Coronary artery (tissue), 2 donors: ENCODE results near the gene NTN3.

Source experiments
- DNase-seq: peaks from one replicate; pipeline ENCODE4 v3.0.0-alpha.2; 2017; ENCODE audit warnings: low spot score
- H3K27ac ChIP-seq, 2 donors: fragments of 200-600 bp; sonication (generic); one replicate each; pipeline ENCODE4 v1.5.1; 2016 to 2019
- H3K4me3 ChIP-seq: fragments of 200-600 bp; sonication (generic); 2 replicates; pipeline ENCODE4 v1.5.1; 2016; ENCODE audit warnings: mild to moderate bottlenecking, moderate library complexity
- TF ChIP-seq, protein P1 (sequence below): fragments of 200-600 bp; sonication (generic); IDR thresholded peaks from one replicate; pipeline ENCODE4 v1.5.1; 2019; ENCODE audit warnings: antibody characterized with exemption

The NTN3 gene

DNA sequence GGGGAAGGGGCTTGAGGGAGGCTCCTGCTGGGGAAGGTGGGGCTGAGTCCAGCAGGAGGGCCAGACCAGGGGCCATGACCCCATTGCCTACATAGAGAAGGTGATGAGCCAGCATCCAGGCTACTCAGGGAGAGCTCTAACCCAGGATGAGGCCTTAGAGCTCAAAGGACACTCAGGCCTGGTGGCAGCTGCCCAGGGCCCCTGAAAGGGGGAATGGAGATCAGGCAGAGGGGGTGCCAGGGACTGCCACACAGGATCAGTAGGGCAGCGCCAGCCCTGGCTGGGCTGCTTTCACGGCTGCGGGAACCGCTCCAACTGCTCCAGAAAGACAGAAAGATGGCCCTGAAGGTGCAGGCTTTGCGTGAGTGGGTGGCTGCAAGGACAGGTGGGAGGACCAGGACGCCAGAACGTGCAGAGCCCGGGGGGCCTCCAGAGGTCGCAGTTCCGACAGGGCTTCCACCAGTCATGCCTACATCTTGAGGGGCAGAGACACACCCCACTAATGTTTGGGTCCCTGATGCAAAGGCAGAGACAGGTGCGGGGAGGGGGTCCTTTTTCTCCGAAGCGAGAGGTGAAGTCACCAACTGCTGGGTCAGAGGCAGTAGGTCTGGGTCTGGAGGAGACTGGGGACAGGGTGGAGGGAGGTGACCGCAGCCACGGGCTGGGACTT lies 41.8 kb downstream of the NTN3 start:
- DNase-seq: no peak
- Histone ChIP-seq H3K27ac (peak overlapping the region; percentile 81 to 97), H3K4me3 (peak overlapping the region; percentile 94)
- TF ChIP-seq, protein P1, sequence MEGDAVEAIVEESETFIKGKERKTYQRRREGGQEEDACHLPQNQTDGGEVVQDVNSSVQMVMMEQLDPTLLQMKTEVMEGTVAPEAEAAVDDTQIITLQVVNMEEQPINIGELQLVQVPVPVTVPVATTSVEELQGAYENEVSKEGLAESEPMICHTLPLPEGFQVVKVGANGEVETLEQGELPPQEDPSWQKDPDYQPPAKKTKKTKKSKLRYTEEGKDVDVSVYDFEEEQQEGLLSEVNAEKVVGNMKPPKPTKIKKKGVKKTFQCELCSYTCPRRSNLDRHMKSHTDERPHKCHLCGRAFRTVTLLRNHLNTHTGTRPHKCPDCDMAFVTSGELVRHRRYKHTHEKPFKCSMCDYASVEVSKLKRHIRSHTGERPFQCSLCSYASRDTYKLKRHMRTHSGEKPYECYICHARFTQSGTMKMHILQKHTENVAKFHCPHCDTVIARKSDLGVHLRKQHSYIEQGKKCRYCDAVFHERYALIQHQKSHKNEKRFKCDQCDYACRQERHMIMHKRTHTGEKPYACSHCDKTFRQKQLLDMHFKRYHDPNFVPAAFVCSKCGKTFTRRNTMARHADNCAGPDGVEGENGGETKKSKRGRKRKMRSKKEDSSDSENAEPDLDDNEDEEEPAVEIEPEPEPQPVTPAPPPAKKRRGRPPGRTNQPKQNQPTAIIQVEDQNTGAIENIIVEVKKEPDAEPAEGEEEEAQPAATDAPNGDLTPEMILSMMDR: no peak

DNA sequence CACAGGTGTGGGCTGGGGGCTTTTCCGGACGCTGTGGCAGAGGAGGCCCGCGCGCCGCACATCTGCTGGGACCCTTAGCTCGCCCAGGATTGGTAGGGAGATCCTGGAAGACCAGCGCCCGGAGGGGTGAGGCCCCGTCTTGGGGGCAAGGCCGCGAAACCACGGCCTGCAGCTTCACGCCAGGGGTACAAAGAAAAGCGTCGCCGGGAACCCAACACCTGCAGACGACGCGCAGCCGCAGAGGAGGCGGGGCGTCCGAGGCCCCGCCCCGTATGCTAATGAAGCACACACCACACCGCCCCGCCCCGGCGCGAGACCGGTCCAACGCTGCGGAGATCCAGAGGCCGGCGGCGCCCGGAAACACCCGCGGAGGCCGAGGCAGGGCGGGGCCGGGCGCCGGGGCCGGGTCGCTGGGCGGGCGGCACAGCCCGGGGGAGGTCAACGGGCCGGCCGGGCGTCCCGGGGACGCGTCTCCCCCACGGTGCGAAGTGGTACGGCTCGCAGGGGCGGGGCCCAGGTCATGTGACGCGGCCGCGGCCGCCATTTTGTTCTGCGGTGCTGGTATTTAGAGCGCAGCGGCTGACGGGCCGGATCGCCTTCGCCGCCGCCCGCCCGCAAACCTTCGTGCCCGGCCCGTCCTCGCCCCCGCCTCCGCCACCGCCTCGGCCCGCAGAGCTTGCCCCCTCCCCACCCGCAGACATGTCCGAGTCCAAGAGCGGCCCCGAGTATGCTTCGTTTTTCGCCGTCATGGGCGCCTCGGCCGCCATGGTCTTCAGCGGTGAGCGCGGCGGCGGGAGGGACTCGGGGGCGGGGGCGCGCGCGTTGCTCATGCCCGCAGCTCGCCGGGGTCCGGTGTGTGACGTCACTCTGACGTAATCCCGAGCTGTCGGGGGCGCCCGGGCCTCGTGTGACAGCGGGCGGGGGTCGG lies 42.6 kb downstream of the NTN3 start, which contains the start of gene ATP6V0C:
Gene ATP6V0C (plus strand): TSS at position 548 of the 928 bp plus-strand sequence. CDS start 152 bp downstream, at position 700.
- peak; percentile 93 for DNase-seq
- Histone ChIP-seq H3K4me3 (peak within 1 kb of the TSS; percentile 94), H3K27ac (peak within 1 kb of the TSS; percentile 81 to 97)
- TF ChIP-seq, protein P1: no peak

DNA sequence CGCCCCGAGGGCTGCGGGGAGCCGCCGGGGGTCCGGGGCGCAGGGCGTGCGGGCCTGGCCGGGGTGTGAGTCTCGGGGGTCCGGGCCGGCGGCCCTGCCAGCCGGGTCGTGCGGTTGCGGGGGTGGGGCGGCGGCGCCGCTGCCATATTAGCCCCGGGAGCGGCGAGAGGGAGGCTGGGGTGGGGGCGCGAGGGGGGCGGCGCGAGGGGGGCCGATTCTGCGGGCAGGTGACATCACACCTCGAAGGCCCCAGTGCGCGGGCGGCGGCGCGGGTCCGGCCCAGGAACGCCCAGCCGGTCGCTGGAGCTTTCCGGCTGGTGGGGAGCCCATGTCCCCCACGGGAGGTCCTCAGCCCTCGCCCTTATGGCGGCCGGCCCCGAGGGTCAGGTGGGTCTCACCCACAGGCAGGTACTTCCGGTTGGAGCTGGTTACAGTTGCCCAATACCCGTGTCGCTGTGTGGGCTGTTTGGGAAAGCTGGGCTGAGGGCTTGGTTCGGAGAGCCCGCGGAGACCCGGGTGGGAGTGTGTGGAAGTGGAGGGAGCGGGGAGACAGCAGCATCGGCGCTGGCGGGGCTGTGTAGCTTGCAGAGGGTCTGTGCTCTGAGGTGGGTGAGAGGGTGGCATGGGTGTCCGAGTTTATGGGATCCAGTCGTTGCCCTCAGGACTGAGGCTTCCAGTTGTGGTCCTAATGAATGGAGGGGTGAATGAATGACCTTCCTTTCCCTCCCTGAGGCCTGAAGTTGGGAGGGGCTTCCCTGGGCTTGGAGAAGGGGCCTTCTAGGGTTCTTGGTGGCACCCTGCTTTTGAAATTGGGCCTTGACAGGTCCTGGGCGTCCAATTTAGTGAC lies 43.5 kb downstream of the NTN3 start:
- DNase-seq: no peak
- Histone ChIP-seq H3K4me3 (peak overlapping the region; percentile 94), H3K27ac (peak overlapping the region; percentile 81 to 97)
- TF ChIP-seq, protein P1: no peak

- DNase-seq: no peak
- Histone ChIP-seq H3K4me3 (peak overlapping the region; percentile 94), H3K27ac (peak overlapping the region; percentile 81 to 97)
- TF ChIP-seq, protein P1: no peak
Measured at GRCh38 chr16:2515180-2515851, 44.2 kb downstream of the NTN3 start.

GRCh38 chr16:2516391-2517240 lies 45.5 kb downstream of the NTN3 start:
- peak overlapping the region; percentile 45 for H3K4me3 ChIP-seq
- TF ChIP-seq, protein P1: no peak
- DNase-seq: no peak

More at GRCh38 chr16:2516391-2517240, 45.5 kb downstream of the NTN3 start:
- H3K27ac ChIP-seq: peak overlapping the region in 1 of 2 donors; percentile 95
